NCI-H526 treated with DMSO at 0.1 percent for 48 hours (cell line): ENCODE results near the gene CSMD2.

Experiments used
- DNase-seq: peaks from one replicate; lab custom pipeline; 2025; lab: John Stamatoyannopoulos, UW

The CSMD2 gene

GRCh38 chr1:33997127-33998036 is 167.6 kb downstream of the CSMD2 start:
- peak; percentile 67 for DNase-seq

- no peak for DNase-seq
Observed at GRCh38 chr1:33996281-33996680, 168.7 kb downstream of the CSMD2 start.

- no peak for DNase-seq
Observed at GRCh38 chr1:33993301-33993700, 171.7 kb downstream of the CSMD2 start.

GRCh38 chr1:33990281-33990680 is 174.7 kb downstream of the CSMD2 start:
- no peak for DNase-seq

GRCh38 chr1:33988161-33988560 is 176.9 kb downstream of the CSMD2 start:
- DNase-seq: no peak

GRCh38 chr1:33986390-33987095 is 178.5 kb downstream of the CSMD2 start:
- no peak for DNase-seq

- no peak for DNase-seq
Observed at GRCh38 chr1:33985656-33986055, 179.4 kb downstream of the CSMD2 start.

- no peak for DNase-seq
Observed at GRCh38 chr1:33984906-33985565, 180.0 kb downstream of the CSMD2 start.

- no peak for DNase-seq
Observed at GRCh38 chr1:33982419-33982818, 182.6 kb downstream of the CSMD2 start.

GRCh38 chr1:33979341-33979740 is 185.7 kb downstream of the CSMD2 start:
- no peak for DNase-seq

- DNase-seq: no peak
Observed at GRCh38 chr1:33975961-33976360, 189.1 kb downstream of the CSMD2 start.

GRCh38 chr1:33973799-33974545 is 191.1 kb downstream of the CSMD2 start:
- DNase-seq: no peak

GRCh38 chr1:33972676-33973395 is 192.2 kb downstream of the CSMD2 start:
- DNase-seq: no peak

- no peak for DNase-seq
Observed at GRCh38 chr1:33971913-33972312, 193.1 kb downstream of the CSMD2 start.

GRCh38 chr1:33971018-33971710 is 193.9 kb downstream of the CSMD2 start:
- no peak for DNase-seq

- DNase-seq: no peak
Observed at GRCh38 chr1:33970148-33970825, 194.7 kb downstream of the CSMD2 start.

- no peak for DNase-seq
Observed at GRCh38 chr1:33966346-33967141, 198.5 kb downstream of the CSMD2 start.

GRCh38 chr1:33965086-33965485 is 199.9 kb downstream of the CSMD2 start:
- DNase-seq: no peak

GRCh38 chr1:33962061-33962460 is 203.0 kb downstream of the CSMD2 start:
- DNase-seq: no peak
